Uterus (tissue), 2 donors: ENCODE data around the gene MPIG6B.

Experiments
- POLR2A ChIP-seq, 2 donors: fragments of 450-650 bp; IDR thresholded peaks; one replicate each; pipeline ENCODE4 v1.6.1; 2016; ENCODE audit warnings: antibody characterized with exemption in 2 of 2, mild to moderate bottlenecking in 1 of 2, moderate library complexity in 1 of 2
- TF ChIP-seq, protein P1 (sequence below), 4 experiments: fragments of 200-600 bp in 2 of 4; fragments of 450-650 bp in 2 of 4; sonication (generic) in 2 of 4; IDR thresholded peaks; one replicate each; pipeline ENCODE4 v1.5.1; 2016 to 2019; ENCODE audit warnings: antibody characterized with exemption in 4 of 4, mild to moderate bottlenecking in 2 of 4, moderate library complexity in 1 of 4

DNA sequence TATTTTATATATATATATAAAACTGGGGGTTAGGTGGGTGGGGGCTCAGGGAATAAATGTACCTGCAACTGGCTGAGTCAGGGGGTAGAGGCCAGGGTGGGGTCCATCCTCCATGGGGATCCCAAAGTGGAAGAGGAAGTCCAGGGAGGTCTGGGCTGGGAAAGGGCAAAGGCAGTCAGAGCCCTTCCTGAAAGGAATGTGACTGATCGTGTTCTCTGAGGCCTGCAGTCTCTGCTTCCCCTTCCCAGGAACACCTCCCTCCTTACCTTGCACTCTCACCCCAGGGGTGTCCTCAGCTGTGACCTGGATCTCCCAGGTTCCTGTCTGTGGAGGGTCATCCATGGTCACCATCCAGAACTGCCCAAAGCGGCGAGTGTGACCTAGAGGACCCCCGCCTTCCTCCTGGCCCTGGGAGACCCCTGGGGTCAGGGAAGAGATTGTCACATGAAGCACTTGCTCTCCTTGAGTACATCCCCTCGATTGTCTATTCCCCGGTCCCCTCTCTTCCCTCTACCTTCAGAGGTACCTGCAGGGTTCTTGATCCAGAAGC lies 44.0 kb downstream of the MPIG6B start:
- TF ChIP-seq, protein P1, sequence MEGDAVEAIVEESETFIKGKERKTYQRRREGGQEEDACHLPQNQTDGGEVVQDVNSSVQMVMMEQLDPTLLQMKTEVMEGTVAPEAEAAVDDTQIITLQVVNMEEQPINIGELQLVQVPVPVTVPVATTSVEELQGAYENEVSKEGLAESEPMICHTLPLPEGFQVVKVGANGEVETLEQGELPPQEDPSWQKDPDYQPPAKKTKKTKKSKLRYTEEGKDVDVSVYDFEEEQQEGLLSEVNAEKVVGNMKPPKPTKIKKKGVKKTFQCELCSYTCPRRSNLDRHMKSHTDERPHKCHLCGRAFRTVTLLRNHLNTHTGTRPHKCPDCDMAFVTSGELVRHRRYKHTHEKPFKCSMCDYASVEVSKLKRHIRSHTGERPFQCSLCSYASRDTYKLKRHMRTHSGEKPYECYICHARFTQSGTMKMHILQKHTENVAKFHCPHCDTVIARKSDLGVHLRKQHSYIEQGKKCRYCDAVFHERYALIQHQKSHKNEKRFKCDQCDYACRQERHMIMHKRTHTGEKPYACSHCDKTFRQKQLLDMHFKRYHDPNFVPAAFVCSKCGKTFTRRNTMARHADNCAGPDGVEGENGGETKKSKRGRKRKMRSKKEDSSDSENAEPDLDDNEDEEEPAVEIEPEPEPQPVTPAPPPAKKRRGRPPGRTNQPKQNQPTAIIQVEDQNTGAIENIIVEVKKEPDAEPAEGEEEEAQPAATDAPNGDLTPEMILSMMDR (IDR thresholded peaks at IDR 0.05) = no peak
- TF ChIP-seq POLR2A (IDR thresholded peaks at IDR 0.05) = no peak
